ENCODE data around the gene GRAMD2B. TPM values are rescaled to one million over a fixed set of nuclear protein-coding genes. Genes with fewer than 3 reads are reported as not detected.
"Not testable (repeated sequence)": the region's sequence is repeated elsewhere in the genome, so short reads cannot be mapped to it uniquely, and the experiment has no call there.

Gene GRAMD2B
- total RNA-seq, 1 donor from 2014 or later: 11.2 TPM

DNA sequence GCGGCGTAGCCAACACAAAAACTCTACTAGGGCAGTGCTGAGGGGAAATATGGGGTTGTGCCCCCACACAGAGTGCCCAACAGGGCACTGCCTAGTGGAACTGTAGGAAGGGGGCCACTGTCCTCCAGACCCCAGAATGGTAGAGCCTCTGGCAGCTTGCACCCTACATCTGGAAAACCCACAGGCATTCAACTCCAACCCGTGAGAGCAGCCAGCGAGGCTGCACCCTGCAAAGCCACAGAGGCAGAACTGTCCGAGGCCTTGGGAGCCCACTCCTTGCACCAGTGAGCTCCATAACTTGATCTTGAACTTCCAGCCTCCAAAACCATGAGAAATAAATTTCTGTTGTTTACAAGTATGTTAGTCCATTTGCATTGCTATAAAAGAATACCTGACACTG, 27.7 kb downstream of the GRAMD2B start:
- DNase-seq: no peak

GRCh38 chr5:126452477-126452876, 29.3 kb downstream of the GRAMD2B start:
- no peak for DNase-seq

GRCh38 chr5:126454081-126454480, 30.9 kb downstream of the GRAMD2B start:
- peak; percentile 70 for DNase-seq

GRCh38 chr5:126454535-126454934, 31.3 kb downstream of the GRAMD2B start:
- DNase-seq: no peak

GRCh38 chr5:126455264-126455663, 32.1 kb downstream of the GRAMD2B start:
- no peak for DNase-seq

DNA sequence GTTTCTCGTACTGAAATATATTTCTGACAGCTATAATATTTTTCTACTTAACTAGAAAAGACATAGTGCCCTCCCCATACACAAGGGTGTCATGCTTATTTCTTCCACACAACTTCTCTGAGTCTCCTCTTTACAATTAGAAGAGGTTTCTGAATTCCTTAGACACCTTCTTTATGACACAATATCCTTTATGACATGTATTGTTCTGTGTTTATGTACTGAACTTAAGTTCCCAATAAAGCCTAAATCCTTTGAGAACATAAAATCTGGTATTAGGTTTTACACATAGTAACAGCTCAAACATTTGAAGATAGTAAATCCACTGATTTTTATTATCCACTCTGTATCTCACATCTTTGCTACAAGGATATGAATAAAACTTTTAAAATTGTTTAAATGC, 32.5 kb downstream of the GRAMD2B start:
- DNase-seq: no peak

DNA sequence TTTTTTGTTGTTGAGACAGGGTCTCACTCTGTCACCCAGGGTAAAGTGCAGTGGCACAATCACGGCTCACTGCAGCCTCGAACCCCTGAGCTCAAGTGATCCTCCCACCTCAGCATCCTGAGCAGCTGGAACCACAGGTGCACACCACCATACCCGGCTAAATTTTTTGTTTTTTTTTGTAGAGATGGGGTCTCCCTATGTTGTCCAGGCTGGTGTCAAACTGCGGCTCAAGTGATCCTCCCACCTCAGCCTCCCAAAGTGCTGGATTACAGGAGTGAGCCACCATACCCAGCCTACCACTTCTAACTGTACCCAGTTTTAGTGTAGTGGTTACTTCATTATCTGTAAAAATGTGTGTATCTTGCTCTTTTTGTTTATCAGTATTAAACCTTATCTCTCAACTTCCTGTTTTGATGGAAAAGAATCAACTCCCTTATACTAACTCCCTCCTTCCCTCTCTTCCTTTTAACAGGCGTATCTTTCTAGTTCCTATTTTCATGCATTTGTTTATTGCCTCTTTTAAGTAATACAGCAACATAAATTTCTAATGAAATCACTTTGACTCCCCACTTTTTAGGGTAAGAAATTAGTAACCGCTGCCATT, 33.1 kb downstream of the GRAMD2B start:
- no peak for DNase-seq

DNA sequence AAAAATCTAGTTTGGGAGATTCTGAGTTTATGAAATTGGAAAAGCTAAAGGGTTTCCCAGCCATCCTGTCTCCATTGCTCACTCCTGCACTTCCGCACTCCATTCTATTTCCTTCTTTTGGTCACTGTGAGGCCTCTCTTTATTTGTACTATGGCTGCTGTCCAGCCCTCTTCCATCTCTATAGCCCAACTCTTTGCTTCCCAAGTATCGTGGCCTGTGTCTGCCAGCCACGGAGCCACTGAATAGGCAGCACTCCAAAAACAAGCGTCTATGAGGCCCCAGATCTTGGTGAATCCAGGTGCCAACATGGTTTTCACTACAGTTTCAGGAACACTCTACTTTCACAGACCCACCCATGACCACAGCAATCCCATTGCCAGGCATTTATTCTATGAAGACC, 37.2 kb downstream of the GRAMD2B start:
- DNase-seq: no peak

DNA sequence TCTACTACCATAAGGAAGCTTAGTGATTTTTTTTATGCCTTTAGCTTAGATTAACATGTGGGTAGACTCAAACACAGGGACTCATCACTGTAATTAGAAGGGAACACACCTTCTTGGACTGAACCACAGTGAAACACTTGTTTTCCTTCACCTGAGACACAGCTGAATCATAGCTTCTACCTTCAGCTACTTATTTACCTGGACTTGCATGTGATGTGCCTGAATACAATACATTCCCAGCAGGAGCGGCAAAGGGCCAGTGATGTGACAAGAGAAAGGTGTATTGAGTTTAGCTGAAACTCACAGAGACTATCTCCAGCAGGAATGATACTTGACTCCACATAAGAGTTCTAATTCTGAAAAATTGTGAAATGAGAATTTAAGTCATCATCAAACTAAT, 37.8 kb downstream of the GRAMD2B start:
- DNase-seq: no peak

GRCh38 chr5:126461838-126462237, 38.6 kb downstream of the GRAMD2B start:
- no peak for DNase-seq

GRCh38 chr5:126462239-126463014, 39.2 kb downstream of the GRAMD2B start:
- no peak for DNase-seq

DNA sequence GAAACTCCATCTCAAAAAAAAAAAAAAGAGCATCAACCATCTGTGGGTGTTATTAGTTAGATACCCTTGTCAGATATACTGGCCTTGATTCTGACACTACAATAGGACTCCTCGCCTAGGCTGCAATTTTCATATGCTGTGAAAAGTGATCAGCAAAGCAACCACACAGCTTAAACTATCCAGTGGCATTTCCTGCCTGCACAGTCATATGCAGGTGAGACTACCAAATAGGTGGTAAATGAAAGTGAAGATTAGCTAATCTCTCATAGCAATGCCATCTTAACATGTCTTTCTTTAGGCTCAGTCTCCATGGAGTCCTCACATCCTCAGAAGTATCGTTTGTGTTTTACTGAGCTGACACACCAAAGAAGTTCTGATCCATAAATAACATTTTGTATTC, 40.8 kb downstream of the GRAMD2B start:
- DNase-seq: no peak

- no peak for DNase-seq
Observed at GRCh38 chr5:126464959-126465358, 41.8 kb downstream of the GRAMD2B start.

DNA sequence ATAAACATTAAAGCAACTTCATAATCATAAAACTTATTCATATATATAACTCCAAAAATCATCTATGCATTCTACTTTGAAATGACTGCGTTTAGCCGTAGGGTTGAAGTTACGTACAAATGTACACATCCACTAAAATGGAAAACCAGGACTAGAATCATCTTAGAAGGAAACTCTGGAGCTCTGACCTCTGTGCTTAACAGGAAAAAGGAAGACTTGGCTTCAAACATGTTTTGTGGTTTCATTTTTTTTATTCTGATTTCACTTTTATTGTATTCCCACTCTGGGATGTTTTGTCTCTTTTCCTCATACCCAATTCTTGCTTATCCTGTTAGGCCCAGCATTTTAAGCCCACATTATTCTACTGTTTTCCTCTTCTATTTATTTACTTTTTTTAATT, 44.9 kb downstream of the GRAMD2B start:
- DNase-seq: no peak

DNA sequence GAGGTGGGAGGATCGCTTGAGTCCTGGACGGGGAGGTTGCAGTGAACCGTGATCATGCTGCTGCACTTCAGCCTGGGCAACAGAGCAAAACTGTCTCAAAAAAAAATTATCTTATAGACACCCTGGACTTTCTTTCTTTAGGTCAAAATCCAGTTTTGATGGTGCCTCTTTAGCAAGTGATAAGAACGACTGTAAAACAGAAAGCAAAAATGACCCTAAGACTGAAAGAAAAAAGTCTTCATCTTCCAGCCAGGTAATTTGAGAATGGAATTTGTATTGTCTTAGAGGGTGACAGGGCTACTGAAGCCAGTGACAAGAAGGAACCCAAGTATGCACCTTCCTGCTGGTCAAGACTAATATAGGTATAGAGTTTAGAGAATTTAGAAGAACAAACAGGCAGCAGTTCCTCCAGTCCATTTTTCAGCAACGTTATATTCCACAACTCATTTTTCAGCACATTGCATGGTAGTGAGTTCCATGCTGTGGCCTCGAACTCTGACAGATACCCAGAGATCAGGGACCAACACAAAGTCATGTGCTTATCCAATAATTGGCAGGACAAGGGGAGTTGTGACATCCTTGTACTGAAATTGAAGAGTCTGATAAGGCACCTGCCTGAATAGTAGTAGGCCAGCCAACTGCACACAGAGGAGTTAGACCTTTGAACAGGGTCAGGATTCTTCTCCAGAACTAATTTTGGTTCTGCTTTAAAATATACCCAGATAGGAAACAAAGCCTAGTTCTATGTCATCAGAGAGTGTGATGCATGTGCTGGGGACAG, 46.5 kb downstream of the GRAMD2B start:
- no peak for DNase-seq

DNA sequence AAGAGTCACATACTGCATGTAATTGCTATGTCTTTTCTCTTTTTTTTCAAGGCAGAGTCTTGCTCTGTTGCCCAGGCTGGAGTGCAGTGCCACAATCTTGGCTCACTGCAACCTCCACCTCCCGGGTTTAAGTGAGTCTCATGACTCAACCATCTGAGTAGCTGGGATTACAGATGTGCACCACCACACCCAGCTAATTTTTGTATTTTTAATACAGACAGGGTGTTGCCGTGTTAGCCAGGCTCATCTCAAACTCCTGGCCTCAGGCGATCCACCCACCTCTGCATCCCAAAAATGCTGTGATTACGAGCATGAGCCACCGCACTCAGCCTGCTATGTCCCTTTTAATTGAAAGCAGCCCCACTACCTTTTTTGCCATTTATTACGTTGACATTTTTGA, 47.3 kb downstream of the GRAMD2B start:
- not testable (repeated sequence) for DNase-seq

DNA sequence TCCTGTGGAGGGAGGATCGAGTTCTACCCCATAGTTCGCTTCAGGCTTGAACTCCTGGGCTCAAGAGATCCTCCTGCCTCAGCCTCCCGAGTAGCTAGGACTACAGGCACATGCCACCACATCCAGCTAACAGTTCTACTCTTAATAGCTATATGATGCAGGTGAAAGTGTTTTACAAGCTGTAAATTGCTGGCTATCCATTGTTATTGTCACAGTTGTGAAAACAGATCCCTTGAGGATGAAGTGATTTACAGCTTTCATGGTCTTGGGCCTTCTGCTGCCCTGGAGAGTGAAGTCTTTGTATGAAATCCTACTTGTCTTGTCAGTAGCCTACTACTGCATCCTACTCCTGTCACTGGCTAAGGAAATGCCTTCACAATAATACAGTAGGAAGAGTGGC, 48.0 kb downstream of the GRAMD2B start:
- DNase-seq: no peak

DNA sequence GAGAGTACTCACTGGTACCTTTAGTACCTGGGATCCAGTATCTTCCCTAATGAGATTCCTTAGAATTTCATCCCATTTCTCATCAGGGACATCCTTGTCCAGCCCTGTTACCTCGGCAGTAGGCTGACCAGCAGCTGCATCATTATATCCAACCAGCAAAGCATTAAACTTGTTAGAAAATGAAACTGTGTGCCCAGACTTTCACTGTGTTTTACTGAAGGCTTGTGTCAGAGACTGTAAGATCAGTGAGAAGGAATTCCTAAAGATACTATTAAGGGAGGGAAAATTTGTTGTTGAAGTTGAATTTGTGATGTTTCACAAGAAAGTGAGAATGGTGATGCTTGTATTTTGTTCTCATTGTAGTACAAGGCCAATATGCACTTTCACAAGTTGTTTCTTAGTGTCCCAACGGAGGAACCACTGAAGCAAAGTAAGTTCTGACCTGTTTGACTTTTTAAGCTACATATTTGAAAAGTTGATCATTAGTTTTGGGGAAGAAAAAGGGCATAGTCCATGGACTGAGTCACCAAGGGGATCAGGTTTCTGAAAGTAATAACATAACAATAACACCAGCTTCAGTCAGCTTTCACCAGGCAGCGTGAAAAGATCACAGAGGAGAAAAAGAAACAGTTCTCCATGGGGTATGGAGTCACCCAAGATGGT, 48.8 kb downstream of the GRAMD2B start:
- DNase-seq: no peak

- no peak for DNase-seq
Observed at GRCh38 chr5:126472538-126472889, 49.3 kb downstream of the GRAMD2B start.

DNA sequence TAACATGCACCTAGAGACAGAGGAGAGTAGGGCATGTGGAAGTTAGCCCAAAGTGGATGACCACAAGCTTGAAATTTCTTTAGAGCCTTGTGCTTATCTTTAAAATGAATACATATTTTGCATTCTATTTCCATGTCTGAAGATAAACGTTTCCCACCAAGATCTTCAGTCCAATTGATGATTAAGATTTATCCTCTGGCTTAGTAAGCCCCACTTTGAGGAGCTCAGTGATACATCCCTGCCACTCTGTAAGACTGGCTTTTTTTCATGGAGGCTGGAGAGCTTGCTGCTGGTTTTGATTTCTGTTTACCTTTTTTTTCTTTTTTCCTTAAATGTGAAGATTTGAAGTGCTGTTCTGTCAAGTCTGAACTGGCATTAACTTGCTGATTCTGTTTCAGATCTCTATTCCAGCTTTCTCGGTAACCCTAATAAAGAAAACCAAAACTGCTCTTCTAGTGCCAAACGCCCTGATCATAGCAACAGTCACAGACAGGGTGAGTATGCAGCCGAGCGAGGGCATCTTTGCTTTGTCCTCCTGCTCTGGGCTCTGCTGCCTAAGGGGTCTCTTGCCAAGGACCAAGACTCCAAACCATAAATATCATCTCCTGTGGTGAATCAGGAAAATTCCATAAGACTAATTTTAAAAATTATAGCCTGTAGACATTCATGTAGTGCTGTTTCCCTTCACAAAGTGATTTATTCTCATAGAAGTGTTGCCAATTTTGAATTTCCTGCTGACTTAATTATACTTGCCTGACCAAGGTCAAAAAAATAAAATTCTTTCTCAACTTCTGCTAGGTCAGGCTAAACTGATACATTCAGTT, 54.3 kb downstream of the GRAMD2B start:
- no peak for DNase-seq

- DNase-seq: no peak
Observed at GRCh38 chr5:126479810-126480209, 56.6 kb downstream of the GRAMD2B start.

- no peak for DNase-seq
Observed at GRCh38 chr5:126480824-126481223, 57.6 kb downstream of the GRAMD2B start.
